ENCODE results near the gene FGR.

Gene FGR

GRCh38 chr1:27564710-27565649 lies 70.0 kb downstream of the FGR start:
- DNase-seq: peak; percentile 34

- DNase-seq: no peak
Observed at GRCh38 chr1:27563591-27564471, 71.2 kb downstream of the FGR start.

- DNase-seq: no peak
Observed at GRCh38 chr1:27563341-27563590, 71.7 kb downstream of the FGR start.

- DNase-seq: no peak
Observed at GRCh38 chr1:27562534-27563340, 72.2 kb downstream of the FGR start.

All from midbrain (tissue), 1 donor.